ENCODE data around the gene OR2M4. TPM values are rescaled to one million over a fixed set of nuclear protein-coding genes. Genes with fewer than 3 reads are reported as not detected.

Gene OR2M4
- total RNA-seq, 4 donors from 2014 or later: not detected

GRCh38 chr1:248196965-248197364, 34.3 kb upstream of the OR2M4 start, which contains the start of gene OR2M3:
OR2M3 (plus strand) TSS chr1:248197265; CDS start chr1:248203068, 5,803 bp downstream.
- intact Hi-C loops (cut with DNase I): no loop called here
- TF ChIP-seq POLR2AphosphoS5 (IDR thresholded peaks at IDR 0.05) (no peak), CTCF (IDR thresholded peaks at IDR 0.05) (no peak), POLR2A (IDR thresholded peaks at IDR 0.05; ENCODE audit: low read depth) (no peak), EP300 (IDR thresholded peaks at IDR 0.05) (no peak)
- H3K27ac ChIP-seq (replicated peaks in 1 of 4): no peak within 1 kb of the TSS
- H3K36me3 ChIP-seq: no peaks in the 10 kb centered on the region
- no peaks in the 10 kb centered on the region for H3K4me1 ChIP-seq
- 52% methylated on average over 4 of the region's 4 CpGs for WGBS
- H3K4me3 ChIP-seq: no peak within 1 kb of the TSS
- DNase-seq (ENCODE audit: extremely low spot score): no peak
- H3K27me3 ChIP-seq: no peaks in the 10 kb centered on the region
- H3K9me3 ChIP-seq: peaks cover 0 to 14% (median 5%) of the 10 kb centered on the region in 4 donors

- no peak overlapping the region for H3K27ac ChIP-seq (replicated peaks in 1 of 4)
- H3K4me1 ChIP-seq: no peaks in the 10 kb centered on the region
- TF ChIP-seq POLR2A (IDR thresholded peaks at IDR 0.05; ENCODE audit: low read depth) (no peak), CTCF (IDR thresholded peaks at IDR 0.05) (no peak), POLR2AphosphoS5 (IDR thresholded peaks at IDR 0.05) (no peak), EP300 (IDR thresholded peaks at IDR 0.05) (no peak)
- DNase-seq (ENCODE audit: extremely low spot score): no peak
- WGBS: 96% methylated on average over 1 of the region's 1 CpG
- no peaks in the 10 kb centered on the region for H3K27me3 ChIP-seq
- H3K36me3 ChIP-seq: no peaks in the 10 kb centered on the region
- no peak overlapping the region for H3K4me3 ChIP-seq
- intact Hi-C loops (cut with DNase I): no loop called here
- H3K9me3 ChIP-seq: peaks cover 0 to 7% (median 0%) of the 10 kb centered on the region in 4 donors
Measured at GRCh38 chr1:248215880-248216279, 15.3 kb upstream of the OR2M4 start.

GRCh38 chr1:248225537-248225936, 5.7 kb upstream of the OR2M4 start:
- WGBS: 71% methylated on average over 1 of the region's 1 CpG
- no peaks in the 10 kb centered on the region for H3K4me1 ChIP-seq
- intact Hi-C loops (cut with DNase I): no loop called here

GRCh38 chr1:248229360-248229908, 1.8 kb upstream of the OR2M4 start:
- WGBS: 60% methylated on average over 5 of the region's 6 CpGs

More at GRCh38 chr1:248225537-248225936, 5.7 kb upstream of the OR2M4 start:
- Histone ChIP-seq H3K27ac (replicated peaks in 1 of 4) (no peak overlapping the region), H3K4me3 (no peak overlapping the region), H3K9me3 (peaks cover 0 to 5% (median 0%) of the 10 kb centered on the region in 4 donors), H3K27me3 (no peaks in the 10 kb centered on the region), H3K36me3 (no peaks in the 10 kb centered on the region)
- no peak for TF ChIP-seq EP300 (IDR thresholded peaks at IDR 0.05)
- TF ChIP-seq POLR2AphosphoS5 (IDR thresholded peaks at IDR 0.05): no peak
- TF ChIP-seq POLR2A (IDR thresholded peaks at IDR 0.05; ENCODE audit: low read depth): no peak
- TF ChIP-seq CTCF (IDR thresholded peaks at IDR 0.05): no peak
- no peak for DNase-seq (ENCODE audit: extremely low spot score)

GRCh38 chr1:248239478-248239877, 8.3 kb downstream of the OR2M4 start:
- no peak overlapping the region for H3K27ac ChIP-seq (replicated peaks in 1 of 4)
- no peaks in the 10 kb centered on the region for H3K36me3 ChIP-seq
- H3K4me3 ChIP-seq: no peak overlapping the region
- no peaks in the 10 kb centered on the region for H3K27me3 ChIP-seq
- intact Hi-C loops (cut with DNase I): no loop called here
- no peak for TF ChIP-seq POLR2AphosphoS5 (IDR thresholded peaks at IDR 0.05)
- TF ChIP-seq EP300 (IDR thresholded peaks at IDR 0.05): no peak
- TF ChIP-seq POLR2A (IDR thresholded peaks at IDR 0.05; ENCODE audit: low read depth): no peak
- TF ChIP-seq CTCF (IDR thresholded peaks at IDR 0.05): no peak
- peaks cover 0 to 1% (median 0%) of the 10 kb centered on the region in 4 donors for H3K9me3 ChIP-seq
- WGBS: 87% methylated on average over 9 of the region's 9 CpGs
- no peak for DNase-seq (ENCODE audit: extremely low spot score)
- H3K4me1 ChIP-seq: no peaks in the 10 kb centered on the region

More at GRCh38 chr1:248229360-248229908, 1.8 kb upstream of the OR2M4 start:
- Histone ChIP-seq H3K9me3 (peaks cover 0 to 5% (median 1%) of the 10 kb centered on the region in 4 donors), H3K4me1 (no peaks in the 10 kb centered on the region), H3K36me3 (no peaks in the 10 kb centered on the region), H3K27ac (replicated peaks in 1 of 4) (no peak overlapping the region), H3K4me3 (no peak overlapping the region), H3K27me3 (no peaks in the 10 kb centered on the region)
- TF ChIP-seq POLR2AphosphoS5 (IDR thresholded peaks at IDR 0.05): no peak
- no peak for DNase-seq (ENCODE audit: extremely low spot score)
- intact Hi-C loops (cut with DNase I): no loop called here

Measured in esophagus muscularis mucosa (tissue), 4 donors.